Measurements from ENCODE around the gene DCP1A.
"Not testable (repeated sequence)": the region's sequence is repeated elsewhere in the genome, so short reads cannot be mapped to it uniquely, and the experiment has no call there.

Gene DCP1A

DNA sequence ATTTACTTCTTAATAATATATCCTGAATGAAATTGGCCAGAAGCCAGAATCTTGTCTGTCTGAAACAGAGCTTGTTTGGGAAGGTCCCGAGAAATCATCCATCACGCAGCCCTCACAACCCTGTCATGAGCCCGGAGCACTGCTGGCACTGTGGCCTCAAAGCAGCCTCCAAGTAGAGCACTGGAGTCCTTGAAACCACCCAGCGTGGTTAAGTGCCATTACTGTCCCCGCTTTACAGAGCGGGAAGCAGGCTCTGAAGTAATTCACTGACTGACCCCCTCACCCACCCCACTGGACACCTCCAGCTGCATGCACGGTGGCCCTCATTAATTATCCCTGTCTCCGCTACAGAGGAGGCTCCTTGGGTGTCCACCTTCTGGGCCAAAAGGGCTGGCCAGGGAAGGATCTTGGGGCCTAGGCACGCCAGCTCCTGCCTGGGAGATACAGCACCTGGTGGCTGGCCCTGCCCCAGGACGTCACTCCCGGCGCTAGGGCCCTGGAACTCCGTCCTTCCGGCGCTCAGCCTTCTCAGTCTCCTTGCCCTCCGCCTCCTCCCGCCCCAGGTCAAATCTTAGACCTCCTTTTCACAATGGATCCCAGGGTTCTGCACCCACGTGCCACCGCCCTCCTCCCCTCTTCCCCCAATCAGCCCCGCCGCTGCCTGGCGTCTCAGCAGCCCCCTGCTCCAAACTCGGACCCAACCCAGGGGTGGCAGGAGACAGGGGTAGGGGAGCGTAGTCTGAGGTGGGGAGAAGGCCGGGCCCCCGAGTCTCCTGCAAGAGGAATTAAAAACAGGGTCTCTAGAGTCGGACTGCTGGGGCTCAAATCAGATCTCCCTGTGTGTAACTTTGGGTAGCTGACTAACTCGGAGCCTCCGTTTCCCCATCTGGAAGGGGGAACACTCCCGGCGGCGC lies 92.6 kb downstream of the DCP1A start:
- Histone ChIP-seq H3K4me2 (ENCODE audit: low read length, poor library complexity, severe bottlenecking) (peak overlapping the region; percentile 92), H3K18ac (ENCODE audit: low read depth in 1 of 2, low read length in 2 of 2) (peak overlapping the region; percentile 95 to 96), H3K4ac (ENCODE audit: low read depth in 1 of 2, low read length in 2 of 2) (peak overlapping the region; percentile 82 to 94), H3K36me3 (ENCODE audit: control insufficient read depth in 1 of 2, insufficient read depth in 2 of 2, low read depth in 1 of 2, low read length in 2 of 2) (peaks cover 12 to 18% of the 10 kb centered on the region in 2 experiments), H4K8ac (ENCODE audit: low read length) (peak overlapping the region; percentile 83), H2AFZ (ENCODE audit: low read depth, low read length) (no peak overlapping the region), H3K79me1 (replicated peaks; ENCODE audit: low read length, poor library complexity, severe bottlenecking) (no peaks in the 10 kb centered on the region), H3K4me3 (ENCODE audit: insufficient read depth in 1 of 2, low read depth in 1 of 2, low read length in 2 of 2) (peak overlapping the region; percentile 88 to 96), H2BK12ac (ENCODE audit: low read length in 2 of 2) (peak overlapping the region in 1 of 2 experiments; percentile 68), H4K91ac (ENCODE audit: low read length) (no peak overlapping the region), H3K23ac (ENCODE audit: low read length in 2 of 2) (peak overlapping the region; percentile 98 to 99), H3K27ac (ENCODE audit: low read length, poor library complexity, severe bottlenecking) (peak overlapping the region; percentile 75), H3K14ac (ENCODE audit: low read length in 2 of 2) (peak overlapping the region in 1 of 2 experiments; percentile 97), H3K27me3 (ENCODE audit: control insufficient read depth in 1 of 2, insufficient read depth in 1 of 2, low read length in 2 of 2) (no peaks in the 10 kb centered on the region), H3K9me3 (ENCODE audit: control insufficient read depth, low read length) (no peaks in the 10 kb centered on the region), H3K4me1 (ENCODE audit: control insufficient read depth, insufficient read depth, low read depth, low read length) (peaks cover 28% of the 10 kb centered on the region), H2BK15ac (ENCODE audit: low read depth, poor library complexity, severe bottlenecking) (peak overlapping the region; percentile 12), H2BK5ac (ENCODE audit: low read depth, low read length, poor library complexity, severe bottlenecking) (no peak overlapping the region), H2BK120ac (ENCODE audit: low read depth, low read length) (peak overlapping the region; percentile 54), H3K9ac (ENCODE audit: low read length) (peak overlapping the region; percentile 82), H2AK5ac (ENCODE audit: low read length, severe bottlenecking) (no peak overlapping the region)
- DNase-seq: peak; percentile 65
- 0% methylated on average over 22 of the region's 32 CpGs for WGBS

DNA sequence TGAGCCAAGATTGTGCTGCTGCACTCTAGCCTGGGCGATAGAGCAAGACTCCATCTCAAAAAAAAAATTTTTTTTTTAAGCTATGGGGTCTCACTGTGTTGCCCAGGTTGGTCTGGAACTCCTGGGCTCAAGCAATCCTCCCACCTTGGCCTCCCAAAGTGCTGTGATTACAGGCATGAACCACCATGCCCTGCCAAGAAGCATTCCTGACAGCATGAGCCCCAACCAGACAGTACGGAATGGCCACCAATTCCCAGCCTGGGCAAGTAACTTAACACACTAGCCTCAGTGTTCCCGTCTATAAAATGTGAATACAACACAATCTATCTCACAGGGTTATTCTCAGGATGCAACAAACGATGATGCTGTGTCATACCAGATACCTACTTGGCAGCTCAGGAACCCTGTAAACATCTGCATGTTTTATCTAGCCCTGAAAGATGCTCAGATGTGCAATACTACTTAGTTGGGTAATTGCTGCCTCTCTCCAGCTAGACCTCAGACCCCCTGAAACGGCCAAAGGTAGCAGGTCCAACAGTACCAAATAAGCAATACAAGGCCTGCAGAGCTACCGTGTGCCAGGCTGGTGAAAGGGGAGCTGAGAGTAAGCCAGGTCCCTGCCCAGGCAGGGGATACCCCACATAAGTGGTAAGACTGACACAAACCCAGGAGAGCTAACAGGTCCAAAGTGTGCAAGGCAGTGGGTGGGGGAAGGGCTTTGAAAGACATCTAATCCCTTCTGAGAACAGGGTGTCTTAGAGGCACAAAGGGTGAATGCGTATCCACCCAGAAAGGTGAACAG lies 93.4 kb downstream of the DCP1A start:
- Histone ChIP-seq H4K8ac (ENCODE audit: low read length) (no peak overlapping the region), H3K4me3 (ENCODE audit: insufficient read depth in 1 of 2, low read depth in 1 of 2, low read length in 2 of 2) (peak overlapping the region; percentile 88 to 96), H2BK12ac (ENCODE audit: low read length in 2 of 2) (no peak overlapping the region), H3K9ac (ENCODE audit: low read length) (peak overlapping the region; percentile 82), H2BK15ac (ENCODE audit: low read depth, poor library complexity, severe bottlenecking) (no peak overlapping the region), H3K4me2 (ENCODE audit: low read length, poor library complexity, severe bottlenecking) (peak overlapping the region; percentile 92), H3K14ac (ENCODE audit: low read length in 2 of 2) (peak overlapping the region in 1 of 2 experiments; percentile 30), H4K91ac (ENCODE audit: low read length) (no peak overlapping the region), H3K4me1 (ENCODE audit: control insufficient read depth, insufficient read depth, low read depth, low read length) (peaks cover 34% of the 10 kb centered on the region), H3K27ac (ENCODE audit: low read length, poor library complexity, severe bottlenecking) (peak overlapping the region; percentile 26), H3K27me3 (ENCODE audit: control insufficient read depth in 1 of 2, insufficient read depth in 1 of 2, low read length in 2 of 2) (no peaks in the 10 kb centered on the region), H3K79me1 (replicated peaks; ENCODE audit: low read length, poor library complexity, severe bottlenecking) (no peaks in the 10 kb centered on the region), H2BK5ac (ENCODE audit: low read depth, low read length, poor library complexity, severe bottlenecking) (no peak overlapping the region), H3K18ac (ENCODE audit: low read depth in 1 of 2, low read length in 2 of 2) (peak overlapping the region; percentile 18 to 38), H3K4ac (ENCODE audit: low read depth in 1 of 2, low read length in 2 of 2) (peak overlapping the region in 1 of 2 experiments; percentile 40), H3K23ac (ENCODE audit: low read length in 2 of 2) (peak overlapping the region in 1 of 2 experiments; percentile 60), H3K36me3 (ENCODE audit: control insufficient read depth in 1 of 2, insufficient read depth in 2 of 2, low read depth in 1 of 2, low read length in 2 of 2) (peaks cover 18 to 22% of the 10 kb centered on the region in 2 experiments), H2BK120ac (ENCODE audit: low read depth, low read length) (no peak overlapping the region), H3K9me3 (ENCODE audit: control insufficient read depth, low read length) (no peaks in the 10 kb centered on the region), H2AFZ (ENCODE audit: low read depth, low read length) (no peak overlapping the region), H2AK5ac (ENCODE audit: low read length, severe bottlenecking) (no peak overlapping the region)
- 59% methylated on average over 6 of the region's 7 CpGs for WGBS
- peak; percentile 40 for DNase-seq

DNA sequence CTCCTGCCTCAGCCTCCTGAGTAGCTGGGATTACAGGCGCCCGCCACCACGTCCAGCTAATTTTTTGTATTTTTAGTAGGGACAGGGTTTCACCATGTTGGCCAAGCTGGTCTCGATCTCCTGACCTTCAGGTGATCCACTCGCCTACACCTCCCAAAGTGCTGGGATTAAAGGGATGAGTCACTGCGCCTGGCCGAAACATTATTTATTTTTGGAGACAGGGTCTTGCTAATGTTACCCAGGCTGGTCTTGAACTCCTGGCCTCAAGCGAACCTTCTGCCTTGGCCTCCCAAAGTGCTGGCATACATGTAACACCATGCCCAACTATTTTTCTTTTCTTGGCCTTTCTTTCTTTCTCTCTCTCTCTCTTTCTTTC lies 94.4 kb downstream of the DCP1A start:
- not testable (repeated sequence) for H2BK15ac ChIP-seq (ENCODE audit: low read depth, poor library complexity, severe bottlenecking); H2BK5ac ChIP-seq (ENCODE audit: low read depth, low read length, poor library complexity, severe bottlenecking); H3K27me3 ChIP-seq (ENCODE audit: control insufficient read depth in 1 of 2, insufficient read depth in 1 of 2, low read length in 2 of 2); H2AFZ ChIP-seq (ENCODE audit: low read depth, low read length); H4K91ac ChIP-seq (ENCODE audit: low read length); H3K4ac ChIP-seq (ENCODE audit: low read depth in 1 of 2, low read length in 2 of 2); H3K14ac ChIP-seq (ENCODE audit: low read length in 2 of 2); DNase-seq; H3K79me1 ChIP-seq (replicated peaks; ENCODE audit: low read length, poor library complexity, severe bottlenecking); H3K18ac ChIP-seq (ENCODE audit: low read depth in 1 of 2, low read length in 2 of 2); H4K8ac ChIP-seq (ENCODE audit: low read length); H3K9ac ChIP-seq (ENCODE audit: low read length); H2BK120ac ChIP-seq (ENCODE audit: low read depth, low read length); H3K9me3 ChIP-seq (ENCODE audit: control insufficient read depth, low read length)
- peaks cover 22 to 26% of the 10 kb centered on the region in 2 experiments for H3K36me3 ChIP-seq (ENCODE audit: control insufficient read depth in 1 of 2, insufficient read depth in 2 of 2, low read depth in 1 of 2, low read length in 2 of 2)
- peak overlapping the region in 1 of 2 experiments; percentile 46 for H3K23ac ChIP-seq (ENCODE audit: low read length in 2 of 2)
- H3K4me1 ChIP-seq (ENCODE audit: control insufficient read depth, insufficient read depth, low read depth, low read length): peaks cover 37% of the 10 kb centered on the region
- H2BK12ac ChIP-seq (ENCODE audit: low read length in 2 of 2): peak overlapping the region in 1 of 2 experiments; percentile 71
- peak overlapping the region; percentile 13 for H2AK5ac ChIP-seq (ENCODE audit: low read length, severe bottlenecking)
- H3K4me2 ChIP-seq (ENCODE audit: low read length, poor library complexity, severe bottlenecking): peak overlapping the region; percentile 92
- peak overlapping the region in 1 of 2 experiments; percentile 88 for H3K4me3 ChIP-seq (ENCODE audit: insufficient read depth in 1 of 2, low read depth in 1 of 2, low read length in 2 of 2)
- WGBS: 62% methylated on average over 8 of the region's 8 CpGs
- H3K27ac ChIP-seq (ENCODE audit: low read length, poor library complexity, severe bottlenecking): peak overlapping the region; percentile 24
